GM23338 (cell line): ENCODE results near the gene GRIN1. TPM values are rescaled to one million over a fixed set of nuclear protein-coding genes. Genes with fewer than 3 reads are reported as not detected.

ENCODE experiments used
- ATAC-seq: fragments of 200-7000 bp; cut with Tn5 transposase; 3 replicates; pipeline ENCODE4 v1.9.1; 2020
- DNase-seq: peaks from one replicate; pipeline ENCODE4 v3.0.0-alpha.2; 2015; ENCODE audit warnings: low spot score
- H2AFZ ChIP-seq: fragments of 200-600 bp; sonication (generic); 2 replicates; pipeline ENCODE4 v1.8.0; 2016; ENCODE audit warnings: antibody characterized with exemption, mild to moderate bottlenecking, moderate library complexity
- H3F3A ChIP-seq: fragments of 200-600 bp; sonication (generic); replicated peaks from 2 replicates; pipeline ENCODE4 v1.8.0; 2017; ENCODE audit warnings: antibody characterized with exemption, mixed run types, low read depth
- H3K27ac ChIP-seq: fragments of 200-600 bp; sonication (generic); 2 replicates; pipeline ENCODE4 v1.6.1; 2016; ENCODE audit warnings: low read depth
- H3K27me3 ChIP-seq: fragments of 200-600 bp; sonication (generic); 2 replicates; pipeline ENCODE4 v1.8.0; 2016; ENCODE audit warnings: mild to moderate bottlenecking, mixed run types, moderate library complexity; ENCODE audit not compliant: insufficient read depth
- H3K36me3 ChIP-seq: fragments of 200-600 bp; sonication (generic); 2 replicates; pipeline ENCODE4 v1.8.0; 2016; ENCODE audit warnings: mild to moderate bottlenecking; ENCODE audit not compliant: insufficient read depth
- H3K4me1 ChIP-seq: fragments of 200-600 bp; sonication (generic); 2 replicates; pipeline ENCODE4 v1.8.0; 2016; ENCODE audit warnings: mild to moderate bottlenecking, moderate library complexity; ENCODE audit not compliant: insufficient read depth
- H3K4me2 ChIP-seq: fragments of 200-600 bp; sonication (generic); 2 replicates; pipeline ENCODE4 v1.7.1; 2017; ENCODE audit warnings: mixed run types
- H3K4me3 ChIP-seq: fragments of 200-600 bp; sonication (generic); 2 replicates; pipeline ENCODE4 v1.6.1; 2016; ENCODE audit warnings: mixed run types
- H3K79me2 ChIP-seq: fragments of 200-600 bp; sonication (generic); replicated peaks from 2 replicates; pipeline ENCODE4 v1.8.0; 2017; ENCODE audit warnings: mild to moderate bottlenecking; ENCODE audit not compliant: insufficient read depth
- H3K9me2 ChIP-seq: fragments of 200-600 bp; sonication (generic); 2 replicates; pipeline ENCODE4 v1.8.0; 2017; ENCODE audit not compliant: insufficient read depth
- H4K20me1 ChIP-seq: fragments of 200-600 bp; sonication (generic); replicated peaks from 2 replicates; pipeline ENCODE4 v1.8.0; 2017; ENCODE audit warnings: mild to moderate bottlenecking; ENCODE audit not compliant: insufficient read depth
- H3K27ac Mint-ChIP-seq: 2 replicates; pipeline ENCODE4 v1.8.0; 2020; ENCODE audit warnings: inconsistent platforms, mild to moderate bottlenecking, moderate library complexity, mixed read lengths
- H3K27me3 Mint-ChIP-seq: 3 replicates; pipeline ENCODE4 v1.8.0; 2022; ENCODE audit warnings: low read depth, mild to moderate bottlenecking, moderate library complexity, mixed read lengths, inconsistent platforms; ENCODE audit not compliant: insufficient read depth, poor library complexity
- H3K36me3 Mint-ChIP-seq: 3 replicates; pipeline ENCODE4 v1.8.0; 2021; ENCODE audit warnings: low read depth, mild to moderate bottlenecking, inconsistent platforms, moderate library complexity, mixed read lengths
- H3K4me1 Mint-ChIP-seq: 3 replicates; pipeline ENCODE4 v1.8.0; 2020; ENCODE audit warnings: mild to moderate bottlenecking, inconsistent platforms, mixed read lengths
- H3K4me3 Mint-ChIP-seq: 3 replicates; pipeline ENCODE4 v1.8.0; 2021; ENCODE audit warnings: moderate library complexity, mild to moderate bottlenecking, inconsistent platforms, mixed read lengths
- H3K9me3 Mint-ChIP-seq: 3 replicates; pipeline ENCODE4 v1.8.0; 2020; ENCODE audit warnings: moderate library complexity, mild to moderate bottlenecking, inconsistent platforms, mixed read lengths
- CREB1 ChIP-seq: fragments of 250-450 bp; sonication (Bioruptor Pico); IDR thresholded peaks from 2 replicates; pipeline ENCODE4 v1.5.0; 2020; ENCODE audit warnings: low read depth, mild to moderate bottlenecking, moderate library complexity
- EZH2 ChIP-seq: fragments of 200-600 bp; sonication (generic); IDR thresholded peaks from one replicate; pipeline ENCODE4 v1.8.0; 2017; ENCODE audit warnings: antibody characterized with exemption, mild to moderate bottlenecking, low read depth; ENCODE audit not compliant: unreplicated experiment
- NANOG ChIP-seq: IDR thresholded peaks from 2 replicates; pipeline ENCODE4 v1.6.1; 2016; ENCODE audit warnings: antibody characterized with exemption, borderline replicate concordance
- STAT1 ChIP-seq: IDR thresholded peaks from one replicate; pipeline ENCODE4 v1.6.1; 2016; ENCODE audit warnings: antibody characterized with exemption; ENCODE audit not compliant: unreplicated experiment
- ZNF114 ChIP-seq: fragments of 250-450 bp; sonication (Bioruptor Pico); IDR thresholded peaks from 2 replicates; pipeline ENCODE4 v1.5.0; 2020; ENCODE audit warnings: mild to moderate bottlenecking, moderate library complexity
- ZNF331 ChIP-seq: fragments of 250-450 bp; sonication (Bioruptor Pico); IDR thresholded peaks from 2 replicates; pipeline ENCODE4 v1.5.0; 2020; ENCODE audit warnings: low read depth, mild to moderate bottlenecking, moderate library complexity
- polyA plus RNA-seq: library from polyadenylated mRNA; unstranded; fragments of >200 nt; fragmentation: Nextera tagmentation; extraction: Ambion mirVana; gene quantifications from 2 replicates; pipeline ENCODE4 v1.2.1, GENCODE V29; 2016
- total RNA-seq: library from RNA; depleted of rRNA; stranded (reverse); fragments of >200 nt; shearing (Covaris generic); gene quantifications from 2 replicates; pipeline ENCODE4 v1.2.3, GENCODE V29; 2014
- TF ChIP-seq, protein P1 (sequence below): fragments of 250-450 bp; sonication (Bioruptor Pico); IDR thresholded peaks from 2 replicates; pipeline ENCODE4 v1.5.0; 2020; ENCODE audit warnings: mild to moderate bottlenecking, moderate library complexity
- TF ChIP-seq, protein P2 (sequence below), 2 experiments: fragments of 200-600 bp in 1 of 2; sonication (generic) in 1 of 2; conservative IDR thresholded peaks; 2 replicates each; pipeline versions ENCODE4 v1.5.1 to v1.6.1; 2016 to 2017; ENCODE audit warnings: antibody characterized with exemption in 2 of 2, low read depth in 2 of 2, mild to moderate bottlenecking in 2 of 2, moderate library complexity in 1 of 2
- TF ChIP-seq, protein P3 (sequence below): IDR thresholded peaks from 2 replicates; pipeline ENCODE4 v1.6.1; 2016; ENCODE audit warnings: antibody characterized with exemption

Gene GRIN1
- total and polyA plus RNA-seq, 2 experiments from 2014 or later = 2.7 to 5.5 TPM

DNA sequence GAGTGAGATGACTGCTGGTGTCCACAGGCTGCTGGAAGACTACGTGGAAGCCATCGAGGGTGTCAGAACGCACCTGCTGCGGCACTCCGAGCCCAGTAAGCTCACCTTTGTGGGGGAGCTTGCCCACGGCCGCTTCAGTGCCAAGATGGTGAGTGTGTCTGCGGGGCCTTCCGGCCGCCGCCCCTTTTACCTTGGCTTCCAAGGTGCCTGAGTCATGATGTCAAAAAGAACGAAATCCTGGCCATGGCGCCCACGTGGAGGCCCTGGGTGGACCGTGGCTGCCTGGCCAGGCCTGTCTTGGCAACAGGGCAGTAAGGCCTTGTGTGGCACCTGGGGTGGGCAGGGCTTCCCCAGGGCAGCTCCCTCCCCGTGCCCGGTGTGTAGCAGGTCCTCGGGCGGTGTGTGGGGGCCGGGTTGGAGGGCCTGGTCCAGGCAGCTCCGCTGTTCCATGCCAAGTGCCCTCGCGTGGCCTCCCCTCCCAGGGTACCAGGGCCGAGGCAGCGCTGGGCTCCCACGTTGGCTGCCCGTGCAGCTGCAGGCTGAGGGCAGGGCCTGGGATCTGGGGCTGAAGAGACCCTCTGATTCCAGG, 32.2 kb upstream of the GRIN1 start (continued):
- TF ChIP-seq, protein P1, sequence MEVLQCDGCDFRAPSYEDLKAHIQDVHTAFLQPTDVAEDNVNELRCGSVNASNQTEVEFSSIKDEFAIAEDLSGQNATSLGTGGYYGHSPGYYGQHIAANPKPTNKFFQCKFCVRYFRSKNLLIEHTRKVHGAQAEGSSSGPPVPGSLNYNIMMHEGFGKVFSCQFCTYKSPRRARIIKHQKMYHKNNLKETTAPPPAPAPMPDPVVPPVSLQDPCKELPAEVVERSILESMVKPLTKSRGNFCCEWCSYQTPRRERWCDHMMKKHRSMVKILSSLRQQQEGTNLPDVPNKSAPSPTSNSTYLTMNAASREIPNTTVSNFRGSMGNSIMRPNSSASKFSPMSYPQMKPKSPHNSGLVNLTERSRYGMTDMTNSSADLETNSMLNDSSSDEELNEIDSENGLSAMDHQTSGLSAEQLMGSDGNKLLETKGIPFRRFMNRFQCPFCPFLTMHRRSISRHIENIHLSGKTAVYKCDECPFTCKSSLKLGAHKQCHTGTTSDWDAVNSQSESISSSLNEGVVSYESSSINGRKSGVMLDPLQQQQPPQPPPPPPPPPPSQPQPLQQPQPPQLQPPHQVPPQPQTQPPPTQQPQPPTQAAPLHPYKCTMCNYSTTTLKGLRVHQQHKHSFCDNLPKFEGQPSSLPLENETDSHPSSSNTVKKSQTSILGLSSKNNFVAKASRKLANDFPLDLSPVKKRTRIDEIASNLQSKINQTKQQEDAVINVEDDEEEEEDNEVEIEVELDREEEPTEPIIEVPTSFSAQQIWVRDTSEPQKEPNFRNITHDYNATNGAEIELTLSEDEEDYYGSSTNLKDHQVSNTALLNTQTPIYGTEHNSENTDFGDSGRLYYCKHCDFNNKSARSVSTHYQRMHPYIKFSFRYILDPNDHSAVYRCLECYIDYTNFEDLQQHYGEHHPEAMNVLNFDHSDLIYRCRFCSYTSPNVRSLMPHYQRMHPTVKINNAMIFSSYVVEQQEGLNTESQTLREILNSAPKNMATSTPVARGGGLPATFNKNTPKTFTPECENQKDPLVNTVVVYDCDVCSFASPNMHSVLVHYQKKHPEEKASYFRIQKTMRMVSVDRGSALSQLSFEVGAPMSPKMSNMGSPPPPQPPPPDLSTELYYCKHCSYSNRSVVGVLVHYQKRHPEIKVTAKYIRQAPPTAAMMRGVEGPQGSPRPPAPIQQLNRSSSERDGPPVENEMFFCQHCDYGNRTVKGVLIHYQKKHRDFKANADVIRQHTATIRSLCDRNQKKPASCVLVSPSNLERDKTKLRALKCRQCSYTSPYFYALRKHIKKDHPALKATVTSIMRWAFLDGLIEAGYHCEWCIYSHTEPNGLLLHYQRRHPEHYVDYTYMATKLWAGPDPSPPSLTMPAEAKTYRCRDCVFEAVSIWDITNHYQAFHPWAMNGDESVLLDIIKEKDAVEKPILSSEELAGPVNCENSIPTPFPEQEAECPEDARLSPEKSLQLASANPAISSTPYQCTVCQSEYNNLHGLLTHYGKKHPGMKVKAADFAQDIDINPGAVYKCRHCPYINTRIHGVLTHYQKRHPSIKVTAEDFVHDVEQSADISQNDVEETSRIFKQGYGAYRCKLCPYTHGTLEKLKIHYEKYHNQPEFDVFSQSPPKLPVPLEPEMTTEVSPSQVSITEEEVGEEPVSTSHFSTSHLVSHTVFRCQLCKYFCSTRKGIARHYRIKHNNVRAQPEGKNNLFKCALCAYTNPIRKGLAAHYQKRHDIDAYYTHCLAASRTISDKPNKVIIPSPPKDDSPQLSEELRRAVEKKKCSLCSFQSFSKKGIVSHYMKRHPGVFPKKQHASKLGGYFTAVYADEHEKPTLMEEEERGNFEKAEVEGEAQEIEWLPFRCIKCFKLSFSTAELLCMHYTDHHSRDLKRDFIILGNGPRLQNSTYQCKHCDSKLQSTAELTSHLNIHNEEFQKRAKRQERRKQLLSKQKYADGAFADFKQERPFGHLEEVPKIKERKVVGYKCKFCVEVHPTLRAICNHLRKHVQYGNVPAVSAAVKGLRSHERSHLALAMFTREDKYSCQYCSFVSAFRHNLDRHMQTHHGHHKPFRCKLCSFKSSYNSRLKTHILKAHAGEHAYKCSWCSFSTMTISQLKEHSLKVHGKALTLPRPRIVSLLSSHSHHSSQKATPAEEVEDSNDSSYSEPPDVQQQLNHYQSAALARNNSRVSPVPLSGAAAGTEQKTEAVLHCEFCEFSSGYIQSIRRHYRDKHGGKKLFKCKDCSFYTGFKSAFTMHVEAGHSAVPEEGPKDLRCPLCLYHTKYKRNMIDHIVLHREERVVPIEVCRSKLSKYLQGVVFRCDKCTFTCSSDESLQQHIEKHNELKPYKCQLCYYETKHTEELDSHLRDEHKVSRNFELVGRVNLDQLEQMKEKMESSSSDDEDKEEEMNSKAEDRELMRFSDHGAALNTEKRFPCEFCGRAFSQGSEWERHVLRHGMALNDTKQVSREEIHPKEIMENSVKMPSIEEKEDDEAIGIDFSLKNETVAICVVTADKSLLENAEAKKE = no peak
- TF ChIP-seq, protein P2, sequence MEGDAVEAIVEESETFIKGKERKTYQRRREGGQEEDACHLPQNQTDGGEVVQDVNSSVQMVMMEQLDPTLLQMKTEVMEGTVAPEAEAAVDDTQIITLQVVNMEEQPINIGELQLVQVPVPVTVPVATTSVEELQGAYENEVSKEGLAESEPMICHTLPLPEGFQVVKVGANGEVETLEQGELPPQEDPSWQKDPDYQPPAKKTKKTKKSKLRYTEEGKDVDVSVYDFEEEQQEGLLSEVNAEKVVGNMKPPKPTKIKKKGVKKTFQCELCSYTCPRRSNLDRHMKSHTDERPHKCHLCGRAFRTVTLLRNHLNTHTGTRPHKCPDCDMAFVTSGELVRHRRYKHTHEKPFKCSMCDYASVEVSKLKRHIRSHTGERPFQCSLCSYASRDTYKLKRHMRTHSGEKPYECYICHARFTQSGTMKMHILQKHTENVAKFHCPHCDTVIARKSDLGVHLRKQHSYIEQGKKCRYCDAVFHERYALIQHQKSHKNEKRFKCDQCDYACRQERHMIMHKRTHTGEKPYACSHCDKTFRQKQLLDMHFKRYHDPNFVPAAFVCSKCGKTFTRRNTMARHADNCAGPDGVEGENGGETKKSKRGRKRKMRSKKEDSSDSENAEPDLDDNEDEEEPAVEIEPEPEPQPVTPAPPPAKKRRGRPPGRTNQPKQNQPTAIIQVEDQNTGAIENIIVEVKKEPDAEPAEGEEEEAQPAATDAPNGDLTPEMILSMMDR (conservative IDR thresholded peaks at IDR 0.05; ENCODE audit: low read depth in 2 of 2) = no peak

DNA sequence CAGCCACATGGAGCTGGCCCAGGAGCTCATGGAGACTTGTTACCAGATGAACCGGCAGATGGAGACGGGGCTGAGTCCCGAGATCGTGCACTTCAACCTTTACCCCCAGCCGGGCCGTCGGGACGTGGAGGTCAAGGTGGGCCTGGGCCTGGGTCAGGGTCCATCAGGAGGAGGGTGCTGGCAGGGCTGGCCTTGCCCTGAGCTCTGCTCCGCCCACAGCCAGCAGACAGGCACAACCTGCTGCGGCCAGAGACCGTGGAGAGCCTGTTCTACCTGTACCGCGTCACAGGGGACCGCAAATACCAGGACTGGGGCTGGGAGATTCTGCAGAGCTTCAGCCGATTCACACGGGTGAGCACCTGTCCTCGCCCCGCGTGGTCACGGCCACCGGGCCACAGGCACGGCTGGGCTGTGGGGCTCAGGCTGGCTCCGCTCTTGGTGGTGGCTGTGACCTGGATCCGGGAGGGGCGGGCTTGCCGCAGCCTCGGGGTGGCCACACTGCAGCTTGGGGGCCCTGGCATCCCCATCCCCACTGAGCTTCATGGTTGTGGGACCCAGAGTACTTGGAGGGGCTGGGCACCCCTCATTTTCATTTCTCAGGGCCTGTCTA, 31.5 kb upstream of the GRIN1 start:
- Histone ChIP-seq H3K27ac (no peak overlapping the region), H3K79me2 (no peaks in the 10 kb centered on the region), H3F3A (peaks cover 3% of the 10 kb centered on the region; the same call in 1 of the 2 replicates), H3K4me3 (no peak overlapping the region), H3K9me2 (no peaks in the 10 kb centered on the region), H3K36me3 (no peaks in the 10 kb centered on the region), H3K4me2 (no peak overlapping the region), H3K27me3 (no peaks in the 10 kb centered on the region), H2AFZ (no peak overlapping the region), H3K4me1 (no peaks in the 10 kb centered on the region), H4K20me1 (no peaks in the 10 kb centered on the region; the same call in 1 of the 2 replicates)
- Mint-ChIP-seq H3K9me3 (no peaks in the 10 kb centered on the region; the same call in 2 of the 3 replicates), H3K36me3 (peaks cover 10% of the 10 kb centered on the region; the same call in 2 of the 3 replicates), H3K27me3 (peaks cover 2% of the 10 kb centered on the region), H3K27ac (no peak overlapping the region), H3K4me1 (no peaks in the 10 kb centered on the region; the same call in 2 of the 3 replicates), H3K4me3 (no peak overlapping the region)
- DNase-seq = no peak
- ATAC-seq = no peak
- TF ChIP-seq CREB1 (CRISPR knock-in tag) = no peak
- no peak for TF ChIP-seq ZNF331 (CRISPR knock-in tag)
- no peak for TF ChIP-seq EZH2
- TF ChIP-seq, protein P3, sequence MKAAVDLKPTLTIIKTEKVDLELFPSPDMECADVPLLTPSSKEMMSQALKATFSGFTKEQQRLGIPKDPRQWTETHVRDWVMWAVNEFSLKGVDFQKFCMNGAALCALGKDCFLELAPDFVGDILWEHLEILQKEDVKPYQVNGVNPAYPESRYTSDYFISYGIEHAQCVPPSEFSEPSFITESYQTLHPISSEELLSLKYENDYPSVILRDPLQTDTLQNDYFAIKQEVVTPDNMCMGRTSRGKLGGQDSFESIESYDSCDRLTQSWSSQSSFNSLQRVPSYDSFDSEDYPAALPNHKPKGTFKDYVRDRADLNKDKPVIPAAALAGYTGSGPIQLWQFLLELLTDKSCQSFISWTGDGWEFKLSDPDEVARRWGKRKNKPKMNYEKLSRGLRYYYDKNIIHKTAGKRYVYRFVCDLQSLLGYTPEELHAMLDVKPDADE = no peak
- TF ChIP-seq ZNF114 (CRISPR knock-in tag) = no peak
- no peak for TF ChIP-seq STAT1
- TF ChIP-seq NANOG = no peak
